HG02885 (cell line): ENCODE results near the gene DMWD.

Experiments
- ATAC-seq: cut with Tn5 transposase; IDR thresholded peaks from one replicate; pipeline ENCODE4 v1.9.1; 2021; ENCODE audit warnings: mild to moderate bottlenecking; ENCODE audit not compliant: unreplicated experiment, poor library complexity

DMWD gene

GRCh38 chr19:45790942-45791341, 1.7 kb downstream of the DMWD start:
- no peak for ATAC-seq

- no peak for ATAC-seq
Observed at GRCh38 chr19:45789035-45789786, 3.4 kb downstream of the DMWD start.

- no peak for ATAC-seq
Observed at GRCh38 chr19:45786533-45786894, 6.1 kb downstream of the DMWD start.

DNA sequence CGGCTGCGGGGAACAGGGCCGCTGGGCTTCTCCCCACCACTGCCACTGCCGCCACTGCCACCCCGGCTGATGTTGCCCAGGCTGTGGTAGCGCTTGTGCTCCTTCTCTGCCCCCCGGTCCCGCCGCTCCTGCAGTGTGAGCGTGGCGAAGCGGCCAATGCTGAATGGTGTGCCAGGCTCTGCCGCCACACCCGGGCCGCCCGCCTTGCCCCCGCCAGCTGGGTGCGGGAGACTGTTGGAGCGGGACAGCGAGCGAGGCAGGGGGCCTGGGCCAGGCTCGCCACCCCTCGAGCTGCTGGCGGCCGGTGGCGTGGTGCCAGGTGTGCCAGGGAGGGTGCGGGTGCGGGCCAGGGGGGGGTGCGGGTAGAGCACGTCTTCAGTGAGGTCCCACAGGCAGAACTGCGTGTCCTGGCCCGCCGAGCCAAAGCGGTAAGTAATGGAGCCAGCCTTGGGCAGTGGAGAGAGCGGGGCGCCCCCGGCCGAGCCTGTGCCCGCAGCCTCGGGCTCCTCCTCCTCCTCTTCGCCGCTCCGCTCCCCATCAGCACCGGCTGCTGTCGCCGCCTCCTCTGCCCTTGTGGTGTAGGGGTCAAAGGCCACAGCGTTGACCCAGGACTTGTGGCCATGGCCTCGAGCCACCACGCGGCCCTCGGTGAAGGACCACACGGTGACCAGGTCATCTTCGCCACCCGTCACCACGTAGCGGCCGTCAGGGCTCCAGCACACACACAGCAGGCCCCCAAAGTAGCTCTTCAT, 6.7 kb downstream of the DMWD start:
- no peak for ATAC-seq

DNA sequence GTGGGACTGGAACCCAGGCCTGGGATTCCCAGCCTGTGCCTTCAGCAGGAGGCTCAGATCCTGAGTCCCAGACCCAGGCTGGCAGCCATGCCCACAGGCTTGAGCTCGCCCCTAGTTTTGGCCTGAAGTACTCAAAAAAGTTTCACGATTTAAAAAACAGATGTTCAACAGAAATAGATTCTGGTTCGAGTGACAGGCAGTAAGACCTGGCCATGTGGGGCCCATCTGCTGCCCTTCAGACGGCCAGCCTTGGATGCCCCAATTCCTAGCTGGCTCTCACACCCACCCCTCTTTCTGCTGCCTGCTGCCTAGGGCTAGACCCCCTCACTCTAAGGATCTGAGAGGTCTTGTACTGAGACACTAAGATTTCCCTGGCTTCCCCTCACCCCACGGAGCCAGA, 7.5 kb downstream of the DMWD start:
- no peak for ATAC-seq

DNA sequence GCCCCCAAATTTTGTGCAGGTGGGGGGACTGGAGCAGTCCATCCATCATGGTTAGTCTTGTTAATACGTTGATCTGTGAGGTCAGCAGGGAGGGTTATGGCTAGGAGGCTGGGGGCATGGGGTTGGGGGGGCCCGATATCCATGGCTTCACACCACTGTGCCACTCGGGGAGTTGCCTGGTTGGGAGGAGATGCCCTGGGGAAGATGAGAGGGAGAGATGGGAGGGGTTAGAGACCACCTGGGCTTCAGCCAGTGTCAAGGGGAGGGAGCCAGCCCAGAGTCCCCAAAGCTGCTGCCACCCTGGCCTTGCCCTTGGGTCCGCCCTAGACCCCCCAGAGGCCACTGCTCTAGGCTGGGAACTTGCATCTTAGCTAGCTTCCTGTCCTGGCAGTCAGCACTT, 8.5 kb downstream of the DMWD start:
- ATAC-seq = no peak

- no peak for ATAC-seq
Observed at GRCh38 chr19:45782820-45783785, 9.5 kb downstream of the DMWD start.

DNA sequence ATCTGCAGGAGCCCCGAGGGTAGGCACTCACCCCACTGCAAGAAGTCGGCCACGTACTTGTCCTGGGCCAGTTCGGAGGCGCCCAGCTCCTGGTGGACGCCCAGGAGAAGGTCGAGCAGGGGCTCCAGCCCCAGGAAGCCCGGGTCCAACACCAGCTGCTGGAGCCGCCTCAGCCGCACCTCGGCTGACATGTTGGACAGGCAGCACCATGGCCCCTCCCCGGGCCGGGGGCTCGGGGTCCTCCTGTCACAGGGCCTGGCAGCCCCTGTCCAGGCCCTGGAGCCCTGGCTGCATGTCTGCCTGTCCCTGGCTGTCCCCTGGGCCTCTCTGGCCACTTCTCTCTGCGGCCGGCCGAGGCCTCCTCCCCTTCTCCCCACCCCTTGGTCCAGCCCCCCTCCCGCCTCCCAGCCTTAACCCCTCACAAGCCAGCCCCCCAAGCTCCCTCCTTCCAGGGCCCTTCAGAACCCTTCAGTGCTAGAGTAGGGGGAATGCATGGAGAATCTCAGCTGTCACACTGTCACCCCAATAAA, 10.4 kb downstream of the DMWD start, which contains the start of gene DMPK:
TSS of gene DMPK (minus strand) at position 329 of the 530 bp plus-strand sequence. CDS start at position 191, 138 bp downstream.
- no peak for ATAC-seq

DNA sequence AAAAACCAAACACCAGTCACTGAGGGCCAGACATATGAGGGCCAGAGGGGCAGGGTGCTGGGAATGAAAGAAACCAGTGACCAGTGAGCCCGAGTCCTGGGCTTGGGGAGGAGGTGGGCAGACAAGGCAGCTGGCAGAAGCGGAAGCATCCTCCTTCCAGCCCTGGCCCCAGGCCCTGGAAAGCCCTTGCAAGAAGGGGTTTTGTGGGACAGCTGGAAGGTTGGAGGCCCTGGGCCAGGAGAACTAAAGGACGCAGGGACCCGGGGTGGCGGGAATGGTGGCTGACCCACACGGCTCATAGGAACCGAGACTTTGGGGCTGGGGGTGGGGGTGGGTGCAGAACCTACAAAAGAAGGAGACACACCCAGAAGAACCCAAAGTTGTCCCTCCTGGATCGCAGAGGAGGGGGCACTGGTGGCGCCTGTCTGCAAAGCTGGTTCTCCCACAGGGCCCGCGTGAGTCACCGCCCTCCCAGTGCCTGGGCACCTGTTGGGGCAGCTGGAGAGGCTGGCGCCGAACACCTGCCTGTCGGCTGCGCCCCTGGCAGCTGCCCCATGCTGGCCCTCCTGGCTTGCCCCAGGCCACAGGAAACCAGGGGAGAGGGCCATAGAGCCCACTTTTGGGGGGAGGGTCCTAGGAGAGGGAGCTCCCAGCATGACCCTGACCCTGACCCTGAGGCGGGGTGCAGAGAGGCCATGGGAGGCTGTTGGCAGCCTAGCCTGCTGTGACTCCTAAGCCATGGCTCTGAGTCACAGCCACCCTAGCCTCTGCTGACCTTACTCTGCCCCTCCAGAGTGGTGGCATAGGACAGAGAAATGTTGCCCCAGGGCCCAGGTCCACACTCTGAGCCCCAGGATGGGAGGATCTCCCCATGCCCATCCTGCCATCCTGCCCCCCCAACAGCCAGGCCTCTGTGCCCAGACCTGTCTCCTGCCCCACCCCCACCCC, 11.2 kb downstream of the DMWD start:
- ATAC-seq = no peak

DNA sequence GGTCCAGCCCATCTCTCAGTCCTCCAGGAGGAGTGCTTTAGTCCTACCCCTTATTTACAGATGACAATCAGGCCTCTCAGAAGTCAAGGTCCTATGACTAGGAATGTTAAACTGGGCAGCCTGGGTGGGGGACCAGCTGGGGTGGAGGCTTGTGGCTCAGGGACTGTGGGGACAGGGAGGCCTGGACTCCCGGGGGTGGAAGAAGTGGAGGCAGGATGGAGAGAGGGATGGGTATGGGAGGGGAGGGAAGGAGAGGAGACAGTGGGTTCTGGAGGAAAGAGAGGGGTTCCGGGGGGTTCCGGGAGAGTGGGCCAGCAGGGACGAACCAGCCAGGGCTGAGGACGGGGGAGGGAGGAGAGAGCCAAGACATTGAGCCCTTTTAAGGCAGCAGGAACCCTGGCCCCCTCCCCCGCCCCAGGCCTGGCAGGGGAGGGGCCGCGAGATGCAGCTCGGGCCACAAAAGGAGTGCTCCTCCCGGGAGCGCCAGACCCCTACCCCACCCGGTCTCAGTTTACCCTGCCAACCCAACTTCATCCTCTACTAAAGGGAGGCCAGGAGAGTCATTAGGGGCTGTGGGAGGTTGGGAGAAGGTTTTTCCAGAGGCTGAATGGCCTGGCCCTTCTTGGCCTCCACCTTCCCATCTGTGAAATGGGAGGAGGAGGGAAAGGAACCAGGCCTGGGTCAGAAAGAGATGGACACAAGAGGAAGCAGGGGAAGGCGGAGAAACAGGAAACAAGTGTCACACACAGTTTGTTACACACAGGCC, 12.0 kb downstream of the DMWD start:
- ATAC-seq = no peak

DNA sequence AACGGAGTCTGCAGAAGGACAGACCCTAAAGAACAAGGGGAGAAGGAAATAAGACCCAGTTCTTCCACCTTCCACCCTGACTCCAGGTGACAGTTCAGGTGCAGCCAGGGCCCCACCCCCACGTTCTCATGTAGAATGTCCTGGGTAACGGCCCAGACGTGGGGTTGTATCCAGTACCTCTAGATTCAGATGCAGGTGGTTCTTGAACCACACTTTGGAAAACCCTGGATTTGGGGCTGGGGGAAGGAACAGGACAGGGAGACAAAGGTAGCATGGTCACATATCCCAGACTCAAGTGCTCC, 12.5 kb downstream of the DMWD start:
- no peak for ATAC-seq

GRCh38 chr19:45779231-45780145, 13.2 kb downstream of the DMWD start:
- peak; percentile 86 for ATAC-seq

- ATAC-seq = no peak
Observed at GRCh38 chr19:45778010-45778661, 14.5 kb downstream of the DMWD start.

DNA sequence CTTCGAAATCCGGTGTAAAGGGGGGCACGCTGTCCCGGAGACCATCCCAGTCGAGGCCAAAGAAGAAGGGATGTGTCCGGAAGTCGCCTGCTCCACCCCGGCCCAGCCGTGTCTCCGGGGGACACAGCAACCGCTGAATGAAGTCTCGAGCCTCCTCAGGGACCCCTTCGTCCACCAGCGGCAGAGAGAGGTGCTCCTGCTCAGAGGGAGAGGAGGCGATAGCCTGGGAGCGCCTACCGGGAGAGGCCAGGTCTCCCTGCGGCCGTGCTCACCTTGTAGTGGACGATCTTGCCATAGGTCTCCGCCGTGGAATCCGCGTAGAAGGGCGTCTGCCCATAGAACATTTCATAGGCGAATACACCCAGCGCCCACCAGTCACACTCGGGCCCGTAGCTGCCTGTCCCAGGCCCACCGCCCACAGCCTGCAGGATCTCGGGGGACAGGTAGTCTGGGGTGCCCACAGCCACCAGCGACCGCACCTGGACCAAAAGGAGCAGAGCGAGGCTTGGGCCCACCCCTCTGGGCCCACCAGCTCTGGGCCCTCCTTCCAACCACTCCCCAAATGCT, 15.2 kb downstream of the DMWD start:
- ATAC-seq = no peak

GRCh38 chr19:45774765-45775164, 17.9 kb downstream of the DMWD start:
- ATAC-seq = no peak

DNA sequence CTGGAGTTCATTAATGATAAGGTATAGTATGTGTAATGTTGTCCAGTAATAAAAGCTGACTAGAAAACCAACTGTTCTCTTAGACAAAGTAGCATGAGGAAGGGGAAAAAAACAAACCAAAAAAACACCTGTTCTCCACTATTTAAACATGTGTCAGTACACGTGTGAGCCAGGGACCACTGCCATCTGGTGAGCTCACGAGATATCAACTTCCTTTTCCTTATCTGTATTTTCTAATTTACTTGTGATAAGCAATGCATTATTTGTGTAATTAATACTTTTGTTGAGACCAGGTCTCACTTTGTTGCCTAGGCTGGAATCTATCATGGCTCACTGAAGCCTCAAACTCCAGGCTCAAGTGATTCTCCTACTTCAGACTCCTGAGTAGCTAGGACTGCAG, 19.3 kb downstream of the DMWD start:
- ATAC-seq = no peak

GRCh38 chr19:45772912-45773311, 19.7 kb downstream of the DMWD start:
- no peak for ATAC-seq
